Measurements from ENCODE around the gene HECTD3.
"Not testable (repeated sequence)": the region's sequence is repeated elsewhere in the genome, so short reads cannot be mapped to it uniquely, and the experiment has no call there.

HECTD3 gene

DNA sequence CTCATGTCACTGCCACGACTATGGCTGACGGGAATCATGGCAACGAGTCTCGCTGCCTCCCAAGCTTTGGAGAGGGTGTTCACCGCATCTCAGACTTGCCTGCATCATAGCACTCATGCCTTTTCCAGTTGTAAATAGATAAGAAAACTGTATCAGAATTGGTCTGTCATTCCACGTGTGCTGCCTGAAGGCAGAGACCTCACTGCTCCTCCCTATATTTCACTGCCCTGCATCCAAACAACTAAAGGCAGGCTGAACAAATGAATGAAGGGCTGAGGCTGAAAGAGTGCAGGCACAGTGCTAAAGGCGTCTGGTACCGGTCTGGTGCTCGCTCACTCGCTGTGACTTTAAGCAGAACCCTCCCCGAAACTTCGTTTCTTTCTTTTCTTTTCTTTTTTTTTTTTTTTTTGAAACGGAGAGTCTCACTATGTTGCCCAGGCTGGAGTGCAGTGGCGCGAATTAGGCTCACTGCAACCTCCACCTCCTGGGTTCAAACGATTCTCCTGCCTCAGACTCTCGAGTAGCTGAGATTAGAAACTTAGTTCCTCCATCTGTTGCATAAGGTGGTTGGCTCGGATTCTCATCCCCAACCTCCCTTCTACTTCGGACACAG, 25.3 kb downstream of the HECTD3 start:
- DNase-seq, result no peak

DNA sequence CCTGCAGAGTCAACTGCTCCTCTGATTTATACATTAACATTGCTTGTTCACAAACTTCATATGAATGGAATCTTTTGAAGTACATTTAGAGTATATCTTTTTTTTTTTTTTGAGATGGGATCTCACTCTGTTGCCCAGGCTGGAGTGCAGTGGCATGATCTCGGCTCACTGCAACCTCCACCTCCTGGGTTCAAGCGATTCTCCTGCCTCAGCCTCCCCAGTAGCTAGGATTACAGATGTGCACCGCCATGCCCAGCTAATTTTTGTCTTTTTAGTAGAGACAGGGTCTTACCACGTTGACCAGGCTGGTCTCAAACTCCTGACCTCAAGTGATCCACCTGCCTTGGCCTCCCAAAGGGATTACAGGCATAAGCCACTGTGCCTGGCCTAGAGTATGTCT, 33.8 kb downstream of the HECTD3 start:
- not testable (repeated sequence) for DNase-seq

DNA sequence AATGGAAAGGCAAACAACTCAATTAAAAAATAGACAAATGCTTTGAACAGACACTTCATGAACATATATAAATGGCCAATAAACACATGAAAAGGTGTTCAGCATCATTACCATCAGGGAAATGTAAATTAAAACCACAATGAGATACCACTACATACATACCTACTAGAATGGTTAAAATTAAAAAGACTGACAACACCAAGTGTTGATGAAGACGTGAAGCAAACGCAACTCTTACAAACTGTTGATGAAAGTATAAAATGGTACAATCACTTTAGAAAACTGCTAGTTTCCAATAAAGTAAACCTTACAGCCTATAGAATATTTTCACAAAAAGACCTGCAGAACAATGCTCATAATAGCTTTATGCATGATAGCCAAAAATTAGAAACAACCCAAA, 34.9 kb downstream of the HECTD3 start:
- DNase-seq, result no peak

- DNase-seq, result no peak
Observed at GRCh38 chr1:44973645-44974044, 37.5 kb downstream of the HECTD3 start.

- no peak for DNase-seq
Observed at GRCh38 chr1:44970317-44970716, 40.8 kb downstream of the HECTD3 start.

DNA sequence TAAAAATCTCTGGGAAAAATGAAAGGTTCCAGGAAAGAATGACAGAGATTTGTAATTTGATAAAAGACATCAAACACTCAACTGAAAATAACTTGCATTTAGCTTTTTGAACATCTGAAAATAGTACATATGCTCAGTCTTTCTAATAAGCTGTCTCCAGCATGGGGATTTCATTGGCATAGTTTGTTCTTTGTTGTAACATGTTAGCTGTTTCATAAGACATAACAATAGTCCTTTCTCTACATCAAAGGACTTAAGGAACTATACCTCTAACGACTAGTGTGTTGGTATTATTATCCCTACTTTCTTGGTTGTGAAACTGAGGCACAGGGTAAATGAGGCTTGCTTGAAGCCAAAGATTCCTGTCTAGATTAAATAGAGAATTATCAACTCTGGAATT, 46.7 kb downstream of the HECTD3 start:
- no peak for DNase-seq

DNA sequence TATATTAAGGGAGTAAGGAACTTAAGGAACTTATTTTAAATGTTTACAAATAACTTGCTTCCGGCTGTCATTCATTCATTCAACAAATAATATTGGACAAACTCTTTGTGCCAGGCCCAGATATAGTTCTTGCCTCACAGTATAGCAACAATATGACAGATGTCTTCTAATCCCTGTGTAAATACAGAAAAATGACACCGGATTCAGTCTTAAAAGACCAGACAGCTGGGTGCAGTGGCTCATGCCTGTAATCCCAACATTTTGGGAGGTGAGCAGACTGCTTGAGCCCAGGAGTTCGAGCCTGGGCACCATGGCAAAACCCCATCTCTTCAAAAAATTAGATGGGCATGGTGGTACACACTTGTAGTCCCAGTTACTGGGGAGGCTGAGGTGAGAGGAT, 48.4 kb downstream of the HECTD3 start:
- peak; percentile 81 for DNase-seq

- not testable (repeated sequence) for DNase-seq
Observed at GRCh38 chr1:44962022-44962421, 49.1 kb downstream of the HECTD3 start.

- DNase-seq, result not testable (repeated sequence)
Observed at GRCh38 chr1:44957566-44957965, 53.6 kb downstream of the HECTD3 start.

DNA sequence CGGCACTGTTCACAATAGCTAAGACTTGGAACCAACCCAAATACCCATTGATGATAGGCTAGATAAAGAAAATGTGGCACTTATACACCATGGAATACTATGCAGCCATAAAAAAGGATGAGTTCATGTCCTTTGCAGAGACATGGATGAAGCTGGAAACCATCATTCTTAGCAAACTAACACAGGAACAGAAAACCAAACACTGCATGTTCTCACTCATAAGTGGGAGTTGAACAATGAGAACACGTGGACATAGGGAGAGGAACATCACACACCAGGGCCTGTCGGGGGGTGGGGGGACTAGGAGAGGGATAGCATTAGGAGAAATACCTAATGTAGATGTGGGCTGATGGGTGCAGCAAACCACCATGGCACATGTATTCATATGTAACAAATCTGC, 55.0 kb downstream of the HECTD3 start:
- DNase-seq, result not testable (repeated sequence)
